Measurements from ENCODE around the gene XPO6.

DNA sequence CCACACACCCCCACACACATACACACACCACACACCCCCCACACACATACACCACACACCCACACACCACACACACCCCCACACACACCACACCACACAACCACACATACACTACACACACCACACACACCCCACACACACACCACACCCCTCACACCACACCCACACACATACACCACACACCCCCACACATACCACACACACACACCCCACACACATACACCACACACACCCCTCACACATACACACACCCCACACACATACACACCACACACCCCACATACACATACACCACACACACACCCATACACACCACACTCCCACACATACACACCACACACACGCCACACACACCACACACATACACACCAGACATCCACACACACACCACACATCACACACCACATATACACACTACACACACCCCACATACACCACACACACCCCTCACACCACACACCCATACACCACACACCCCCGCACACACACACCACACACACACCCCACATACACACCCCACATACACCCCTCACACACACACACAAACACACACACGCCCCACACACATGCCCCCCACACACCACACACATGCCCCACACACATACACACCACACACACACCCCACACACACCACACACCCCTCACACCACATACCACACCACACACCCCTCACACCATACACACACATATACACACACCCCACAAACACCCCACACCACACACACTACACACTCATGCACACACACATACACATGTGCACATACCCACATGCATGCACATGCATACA, 122.4 kb downstream of the XPO6 start:
- TF ChIP-seq, protein P1, sequence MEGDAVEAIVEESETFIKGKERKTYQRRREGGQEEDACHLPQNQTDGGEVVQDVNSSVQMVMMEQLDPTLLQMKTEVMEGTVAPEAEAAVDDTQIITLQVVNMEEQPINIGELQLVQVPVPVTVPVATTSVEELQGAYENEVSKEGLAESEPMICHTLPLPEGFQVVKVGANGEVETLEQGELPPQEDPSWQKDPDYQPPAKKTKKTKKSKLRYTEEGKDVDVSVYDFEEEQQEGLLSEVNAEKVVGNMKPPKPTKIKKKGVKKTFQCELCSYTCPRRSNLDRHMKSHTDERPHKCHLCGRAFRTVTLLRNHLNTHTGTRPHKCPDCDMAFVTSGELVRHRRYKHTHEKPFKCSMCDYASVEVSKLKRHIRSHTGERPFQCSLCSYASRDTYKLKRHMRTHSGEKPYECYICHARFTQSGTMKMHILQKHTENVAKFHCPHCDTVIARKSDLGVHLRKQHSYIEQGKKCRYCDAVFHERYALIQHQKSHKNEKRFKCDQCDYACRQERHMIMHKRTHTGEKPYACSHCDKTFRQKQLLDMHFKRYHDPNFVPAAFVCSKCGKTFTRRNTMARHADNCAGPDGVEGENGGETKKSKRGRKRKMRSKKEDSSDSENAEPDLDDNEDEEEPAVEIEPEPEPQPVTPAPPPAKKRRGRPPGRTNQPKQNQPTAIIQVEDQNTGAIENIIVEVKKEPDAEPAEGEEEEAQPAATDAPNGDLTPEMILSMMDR (IDR thresholded peaks at IDR 0.05), result no peak
- no peak for TF ChIP-seq POLR2A (IDR thresholded peaks at IDR 0.05)
